Hematopoietic multipotent progenitor cell treated with erythropoietin and hydrocortisone succinate and interleukin-3 and kit ligand, for 4 days (in vitro differentiated cells): Measurements from ENCODE around the gene SRPK2.

Experiments
- DNase-seq: peaks from one replicate; pipeline ENCODE4 v3.0.0-alpha.2; 2015

SRPK2 gene

DNA sequence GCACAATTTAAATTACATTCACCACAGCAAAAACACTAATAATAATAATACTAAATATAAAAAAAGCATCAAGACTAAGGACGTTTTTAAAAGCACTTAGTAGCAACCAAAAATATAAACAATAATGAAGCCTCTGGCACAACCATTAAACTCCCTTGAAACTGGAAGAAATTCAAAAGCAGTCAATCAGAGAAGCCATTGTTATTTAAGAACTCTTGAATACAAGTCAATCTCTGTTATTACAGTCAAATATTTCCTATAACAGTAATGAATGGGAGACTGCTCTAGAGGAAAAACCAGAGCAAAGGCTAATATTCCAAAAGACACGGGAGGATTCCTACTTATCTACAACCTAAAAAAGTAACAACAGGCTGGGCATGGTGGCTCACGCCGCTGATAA lies 210.5 kb downstream of the SRPK2 start:
- DNase-seq, result no peak

DNA sequence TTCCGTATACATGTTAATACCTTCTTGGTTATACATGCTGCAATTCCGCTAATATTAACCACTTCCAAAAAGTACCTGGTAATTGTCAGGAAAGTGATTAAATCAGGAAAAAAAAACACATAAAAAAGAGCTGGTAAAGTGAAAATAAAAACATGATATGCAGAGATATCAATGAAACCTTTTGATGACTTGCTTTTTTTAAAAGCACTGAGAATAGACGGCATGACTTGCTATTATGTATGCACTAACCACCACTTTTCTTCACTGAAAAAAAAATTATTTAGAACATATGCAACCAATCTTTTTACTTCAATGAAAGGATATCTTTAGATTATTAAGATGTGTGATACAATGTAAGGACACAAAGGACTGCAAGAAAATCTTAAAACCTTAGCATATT lies 211.7 kb downstream of the SRPK2 start:
- DNase-seq, result no peak

DNA sequence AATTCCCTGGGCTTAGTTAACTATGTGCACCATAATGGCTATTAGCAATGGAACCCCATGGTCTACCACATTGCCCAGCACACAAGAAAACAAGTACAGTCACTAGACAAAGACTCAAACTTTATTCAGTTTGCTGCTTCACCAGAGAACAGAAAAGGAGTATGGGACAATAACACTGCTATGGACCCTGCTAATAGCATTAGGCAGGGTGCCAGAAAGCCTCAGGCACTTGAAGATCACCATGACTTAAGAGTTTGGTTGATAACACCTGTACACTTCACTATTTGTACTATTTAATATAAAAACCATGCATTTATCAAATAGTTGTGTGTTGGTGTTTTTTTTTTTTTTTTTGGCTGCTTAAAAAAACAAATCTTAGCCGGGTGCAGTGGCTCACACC lies 215.1 kb downstream of the SRPK2 start:
- DNase-seq, result no peak

DNA sequence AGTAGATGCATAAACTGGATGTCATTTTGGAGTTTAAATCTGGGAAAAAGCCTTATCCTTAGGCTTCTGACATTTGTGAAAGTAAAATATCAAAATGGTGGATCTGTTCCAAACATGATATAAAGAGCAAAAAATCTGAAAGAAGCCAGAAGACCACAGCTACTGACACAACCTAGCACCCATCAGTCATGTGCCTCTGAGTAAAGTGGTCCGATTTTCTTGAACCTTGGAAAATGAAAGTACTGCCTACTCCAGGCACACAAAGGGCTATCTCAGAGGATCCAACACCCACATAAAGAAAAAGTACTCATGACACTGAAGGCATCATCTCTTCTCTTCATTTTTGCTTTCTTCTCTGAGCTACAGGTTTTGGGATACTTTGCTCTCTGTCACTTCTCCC lies 224.0 kb downstream of the SRPK2 start:
- no peak for DNase-seq

DNA sequence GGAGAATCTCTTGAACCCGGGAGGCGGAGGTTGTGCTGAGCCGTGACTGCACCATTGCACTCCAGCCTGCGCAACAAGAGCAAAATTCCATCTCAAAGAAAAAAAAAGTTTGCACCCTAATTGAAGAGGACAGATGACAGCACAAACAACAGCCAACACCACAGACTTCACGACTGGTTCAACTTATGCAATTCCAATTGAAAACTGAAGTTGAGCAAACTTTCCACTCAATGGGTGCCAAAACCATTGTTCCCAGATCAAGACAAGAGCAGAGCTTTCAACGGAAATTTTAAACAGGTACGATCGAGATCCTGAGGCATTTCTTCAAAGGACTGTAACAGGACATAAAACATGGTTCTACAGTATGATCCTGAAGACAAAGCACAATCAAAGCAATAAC lies 225.0 kb downstream of the SRPK2 start:
- no peak for DNase-seq

DNA sequence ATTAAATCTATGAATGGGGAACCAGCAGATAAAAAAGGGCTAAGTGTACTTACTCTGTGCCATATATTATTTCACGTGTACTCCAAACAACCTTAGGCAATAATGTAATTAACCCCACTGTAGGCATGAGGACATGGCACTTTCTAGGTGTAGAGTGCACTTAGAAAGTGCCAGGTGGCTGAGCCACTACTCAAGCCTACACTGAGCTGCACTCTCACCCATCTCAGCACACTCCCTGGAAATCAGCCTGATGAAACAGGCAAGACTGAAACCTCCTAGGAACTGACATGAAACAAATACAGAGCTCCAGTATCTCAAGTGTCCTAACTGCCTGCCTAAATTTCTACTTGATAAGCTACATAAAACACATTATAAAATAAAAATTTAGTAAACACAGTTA lies 227.4 kb downstream of the SRPK2 start:
- no peak for DNase-seq

DNA sequence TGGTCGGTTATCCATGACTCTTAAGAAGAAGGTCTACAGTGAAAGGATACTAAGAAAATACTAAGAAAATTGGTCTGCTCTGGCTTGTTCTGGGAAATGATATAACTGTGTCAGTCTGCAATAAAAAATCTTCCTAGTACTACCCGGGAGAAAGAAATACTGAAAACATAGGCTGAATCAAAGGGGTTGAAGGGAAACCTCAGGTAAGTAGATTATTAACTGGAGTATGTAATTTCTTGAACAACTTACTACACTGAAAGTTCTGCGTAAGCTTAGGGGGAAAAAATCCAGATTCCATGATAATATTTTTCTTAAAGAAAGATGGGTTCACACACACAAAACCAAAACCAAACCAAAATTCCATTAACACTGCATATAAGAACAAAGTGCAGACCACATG lies 231.4 kb downstream of the SRPK2 start:
- no peak for DNase-seq

DNA sequence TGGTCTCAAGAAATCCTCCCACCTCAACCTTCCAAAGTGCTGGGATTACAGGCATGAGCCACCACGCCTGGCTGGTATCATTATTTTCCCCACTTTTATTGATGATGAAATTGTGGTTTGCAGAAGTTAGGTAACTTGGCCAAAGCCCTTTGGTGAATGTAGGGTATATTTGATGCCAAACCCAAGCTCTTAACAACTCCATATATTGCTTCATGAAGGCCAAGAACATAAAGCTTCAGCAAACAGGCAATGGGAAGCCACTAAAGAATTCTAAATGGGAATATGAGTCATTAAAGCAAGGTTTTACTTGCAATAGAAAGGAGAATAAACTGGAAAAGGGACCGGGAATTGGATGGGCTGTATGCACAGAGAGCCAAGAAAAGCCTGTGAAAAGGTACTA lies 232.0 kb downstream of the SRPK2 start:
- DNase-seq, result no peak

DNA sequence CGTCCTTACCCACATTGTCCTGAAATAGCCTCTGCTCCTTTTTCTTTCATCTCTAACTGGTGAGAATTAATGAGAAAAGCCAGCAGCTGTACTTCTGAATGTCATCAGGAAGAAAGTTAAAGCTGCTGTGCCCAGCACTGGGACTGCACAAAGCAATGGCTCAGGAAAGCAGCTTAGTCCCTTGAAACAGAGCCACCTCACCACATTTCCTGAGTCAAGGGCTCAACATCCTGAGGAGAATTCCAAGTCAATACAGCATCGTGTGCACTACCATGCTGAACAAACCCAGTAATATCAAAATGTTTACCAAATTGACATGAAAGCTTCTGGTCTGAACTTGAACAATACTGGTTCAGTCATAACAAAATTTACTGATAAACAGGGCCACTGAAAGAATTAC lies 234.6 kb downstream of the SRPK2 start:
- DNase-seq, result no peak

DNA sequence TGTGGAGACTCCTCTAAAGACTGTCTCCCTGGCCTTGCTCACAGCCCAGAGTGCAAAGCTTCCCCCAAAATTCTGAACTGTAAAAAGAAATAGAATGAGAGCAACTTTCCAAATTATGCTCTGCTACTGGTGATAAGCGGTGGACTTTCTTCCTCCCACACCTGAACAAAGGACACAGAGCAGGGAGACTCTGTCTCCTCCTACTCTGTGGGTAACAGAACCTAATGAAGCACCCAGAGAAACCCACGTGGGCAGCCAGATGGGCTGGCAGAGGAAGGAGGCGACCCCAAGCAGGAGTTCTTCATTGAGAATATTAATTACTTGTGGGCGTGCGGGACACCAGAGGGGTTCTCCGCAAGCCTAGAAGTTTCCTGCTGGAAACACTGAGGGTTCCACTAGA lies 235.2 kb downstream of the SRPK2 start:
- DNase-seq, result no peak

DNA sequence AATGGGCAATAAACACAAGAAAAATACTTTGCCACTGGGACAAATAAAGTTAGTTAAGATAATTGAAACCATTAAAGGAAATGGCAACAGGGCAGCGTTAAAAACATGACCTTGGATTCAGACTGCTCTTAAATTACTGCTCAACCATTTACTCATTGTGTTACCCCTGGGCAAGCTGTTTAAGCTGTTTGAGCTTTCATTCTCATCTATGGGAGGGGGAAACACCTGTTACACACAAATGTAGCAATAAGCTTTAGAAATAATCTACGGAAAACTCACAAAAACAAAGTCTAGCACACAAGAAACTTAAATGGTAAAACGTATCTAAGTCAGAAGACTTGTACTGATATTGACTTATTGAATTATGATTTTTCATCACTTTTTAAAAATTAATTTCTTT lies 237.6 kb downstream of the SRPK2 start:
- no peak for DNase-seq

DNA sequence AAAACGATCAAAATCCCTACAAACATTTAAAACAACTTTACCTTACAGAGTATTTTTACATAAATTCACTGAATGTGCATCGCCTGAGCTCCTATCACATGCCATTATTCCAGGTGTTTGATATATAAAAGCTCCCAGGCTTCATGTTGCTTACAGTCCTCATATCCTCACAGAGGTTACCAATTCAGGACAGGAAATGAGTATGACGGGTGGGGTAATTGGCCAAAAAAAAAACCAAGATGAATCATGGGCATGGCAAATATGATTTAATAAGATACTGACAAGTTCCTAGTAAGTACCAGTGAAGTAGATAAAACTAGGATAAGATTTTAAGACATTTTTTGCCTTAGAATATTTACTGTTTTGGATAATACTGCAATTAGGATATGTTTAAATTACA lies 238.9 kb downstream of the SRPK2 start:
- DNase-seq, result peak; percentile 19

DNA sequence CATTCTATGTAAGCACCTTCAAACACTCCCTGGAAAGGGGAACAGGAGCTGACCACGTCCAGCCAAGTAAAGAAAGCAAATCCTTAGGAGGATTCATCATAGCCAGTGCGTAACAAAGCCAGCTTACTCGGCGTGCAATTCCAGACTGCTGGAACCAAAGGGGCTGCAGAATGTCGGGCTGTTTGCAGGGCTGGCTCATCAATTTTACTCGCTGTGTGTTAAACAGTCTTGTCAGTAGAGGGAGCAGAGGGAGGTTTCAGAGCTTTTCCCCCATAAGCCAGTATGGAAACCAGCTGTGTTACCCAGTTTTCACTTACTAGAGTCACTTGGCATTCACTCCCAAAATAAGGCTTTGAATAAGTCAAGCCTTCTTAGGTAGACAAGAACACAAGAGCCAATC lies 247.7 kb downstream of the SRPK2 start:
- peak; percentile 55 for DNase-seq

DNA sequence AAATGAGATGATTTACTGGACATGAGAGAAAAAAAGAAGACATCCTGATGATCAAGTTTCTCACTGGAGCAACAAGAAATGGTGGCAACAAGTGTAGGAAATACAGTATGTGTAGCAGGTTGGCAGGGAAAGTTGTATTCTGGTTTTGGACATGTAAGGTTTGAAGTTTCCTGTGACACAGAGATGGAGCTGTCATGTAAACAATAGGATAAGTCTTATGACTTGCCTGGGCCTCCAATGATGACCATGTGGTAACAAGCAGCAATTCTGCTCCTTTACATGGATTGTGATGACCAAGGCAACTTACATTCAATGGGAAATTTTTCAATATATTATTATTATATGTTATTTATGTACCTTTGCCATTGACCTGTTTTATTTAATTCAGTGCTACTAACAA lies 249.3 kb downstream of the SRPK2 start:
- no peak for DNase-seq

DNA sequence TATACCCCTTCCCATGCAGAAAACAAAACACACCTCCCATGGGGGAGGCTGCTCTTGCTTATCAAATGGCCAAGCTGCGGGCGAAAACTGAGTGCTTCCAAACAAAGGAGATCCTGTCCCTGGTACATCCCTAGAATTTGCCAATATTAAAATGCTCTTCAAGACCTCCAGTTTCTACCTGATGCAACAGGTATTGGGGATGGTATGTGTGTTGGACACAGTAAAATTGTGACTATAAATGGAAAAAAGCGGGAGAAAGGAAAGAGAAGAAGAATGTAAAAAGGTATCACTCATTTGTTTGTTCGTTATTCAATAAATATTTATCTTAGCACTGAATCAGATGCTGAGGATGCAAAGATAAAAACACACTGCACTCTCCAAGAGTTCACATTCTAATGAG lies 250.8 kb downstream of the SRPK2 start:
- DNase-seq, result no peak

DNA sequence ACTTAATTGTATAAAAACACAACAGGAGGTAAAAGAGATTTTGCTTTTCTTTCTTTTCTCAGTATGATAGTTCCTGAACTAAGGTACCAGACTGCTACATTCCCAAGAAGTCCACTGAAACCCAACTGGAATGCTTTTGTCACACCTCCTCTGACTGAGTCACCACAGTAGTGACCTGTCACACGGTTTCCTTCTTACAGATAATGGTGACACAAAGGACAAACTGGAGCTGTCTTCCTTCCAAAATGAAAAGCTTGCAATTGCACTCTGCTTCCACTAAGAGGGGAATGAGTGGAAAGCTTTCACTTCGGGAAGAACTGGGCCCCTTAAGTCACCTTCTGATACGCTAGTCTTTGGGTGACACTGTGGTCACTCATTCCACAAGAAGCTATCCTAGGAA lies 252.5 kb downstream of the SRPK2 start:
- DNase-seq, result no peak

DNA sequence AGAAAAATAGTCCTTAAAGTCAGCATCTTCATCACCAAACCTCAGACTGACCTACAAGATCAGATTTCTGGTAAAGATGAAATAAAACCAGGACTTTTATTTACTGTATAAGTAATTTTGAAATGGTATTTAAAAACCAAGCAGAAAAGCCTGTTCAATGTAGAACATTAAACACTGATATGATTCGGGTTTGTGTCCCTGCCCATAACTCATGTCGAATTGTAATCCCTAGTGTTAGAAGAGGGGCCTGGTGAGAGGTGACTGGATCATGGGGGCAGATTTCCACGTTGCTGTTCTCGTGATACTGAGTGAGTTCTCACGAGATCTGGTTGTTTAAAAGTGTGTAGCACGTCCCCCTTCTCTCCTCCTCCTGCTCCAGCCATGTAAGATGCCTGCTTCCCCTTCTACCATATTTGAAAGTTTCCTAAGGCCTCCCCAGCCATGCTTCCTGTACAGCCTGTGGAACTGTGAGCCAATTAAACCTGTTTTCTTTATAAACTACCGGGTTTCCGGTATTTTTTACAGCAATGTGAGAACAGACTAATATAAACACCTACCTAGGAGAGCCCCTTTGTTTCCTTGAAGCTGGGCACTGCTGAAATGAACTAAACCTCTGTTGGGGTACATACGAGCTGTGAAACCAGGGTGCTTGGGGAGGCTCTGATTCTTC lies 254.6 kb downstream of the SRPK2 start:
- DNase-seq, result no peak

DNA sequence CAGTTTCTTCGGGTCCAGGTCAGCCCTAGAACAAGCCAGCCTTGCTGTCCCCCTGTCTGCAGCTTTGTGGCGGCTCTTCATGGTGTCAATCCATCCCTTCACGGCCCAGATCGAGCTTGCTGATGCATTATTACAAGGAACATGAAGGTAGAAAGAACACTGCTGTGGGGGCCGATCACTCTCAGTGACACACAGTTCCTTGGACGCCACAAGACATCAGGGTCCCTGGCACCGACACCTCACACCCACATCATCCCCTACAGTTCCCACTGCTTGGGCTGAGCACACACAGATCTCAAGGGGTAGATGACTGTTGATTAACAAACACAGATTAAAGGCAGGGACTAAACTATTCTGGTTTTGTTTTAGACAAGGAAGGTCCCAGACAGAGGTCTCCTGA lies 255.4 kb downstream of the SRPK2 start:
- DNase-seq, result no peak

DNA sequence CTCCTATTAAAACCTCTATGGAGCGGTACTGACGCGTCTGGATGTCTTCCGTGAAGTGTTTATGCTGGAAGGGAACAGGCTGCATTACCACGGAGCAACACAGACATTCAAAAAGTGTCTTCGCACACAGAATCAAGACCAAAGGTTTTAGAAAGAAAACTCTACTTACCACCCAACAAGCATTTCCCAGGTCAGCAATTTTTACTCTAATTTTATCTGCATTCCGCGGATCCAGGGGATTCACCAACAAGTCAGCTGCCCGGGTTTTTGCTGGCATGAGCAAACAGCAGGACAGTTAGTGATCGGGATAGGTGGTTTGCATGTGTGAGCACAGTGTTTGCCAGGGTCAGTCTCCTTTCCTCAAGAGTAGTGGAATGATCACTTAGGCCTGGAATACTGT lies 255.9 kb downstream of the SRPK2 start:
- DNase-seq, result no peak

DNA sequence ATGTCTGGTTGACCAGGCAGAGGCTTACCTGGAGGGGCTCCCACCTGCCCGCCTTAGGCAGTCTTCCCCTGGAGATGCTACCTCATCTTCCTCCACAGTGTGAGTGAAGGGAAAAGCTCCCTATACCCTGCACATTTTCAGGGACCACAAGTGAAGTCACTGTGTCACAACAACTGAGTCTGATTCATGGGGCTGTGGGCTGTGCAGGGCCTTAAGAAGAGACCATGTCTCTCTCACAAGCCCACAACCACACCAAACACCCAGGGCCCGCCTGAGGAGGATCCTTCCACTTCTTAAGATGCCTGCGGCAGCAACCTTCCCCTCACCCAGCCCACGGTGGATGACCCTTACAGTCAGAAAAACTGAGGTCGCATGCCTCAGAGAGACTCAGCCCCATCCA lies 256.4 kb downstream of the SRPK2 start:
- no peak for DNase-seq

DNA sequence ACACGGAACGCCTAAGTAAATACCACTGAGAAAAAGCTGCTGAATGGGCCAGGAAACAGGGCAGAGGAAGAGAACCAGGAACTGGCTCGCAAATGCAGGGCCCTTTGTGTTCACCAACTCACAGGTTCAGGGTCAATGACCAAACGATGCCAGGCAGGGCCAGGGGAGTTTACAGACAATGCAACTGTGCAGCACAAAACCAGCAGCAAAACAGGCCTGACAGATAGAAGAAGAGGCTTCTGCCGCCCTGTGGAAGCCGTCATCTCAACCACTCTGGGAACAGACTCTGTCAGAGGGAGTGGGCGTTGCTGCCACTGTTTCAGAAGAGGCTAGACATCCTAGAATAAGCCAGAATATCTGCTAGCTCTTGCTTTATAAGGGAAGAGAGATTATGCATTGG lies 256.8 kb downstream of the SRPK2 start:
- DNase-seq, result no peak

DNA sequence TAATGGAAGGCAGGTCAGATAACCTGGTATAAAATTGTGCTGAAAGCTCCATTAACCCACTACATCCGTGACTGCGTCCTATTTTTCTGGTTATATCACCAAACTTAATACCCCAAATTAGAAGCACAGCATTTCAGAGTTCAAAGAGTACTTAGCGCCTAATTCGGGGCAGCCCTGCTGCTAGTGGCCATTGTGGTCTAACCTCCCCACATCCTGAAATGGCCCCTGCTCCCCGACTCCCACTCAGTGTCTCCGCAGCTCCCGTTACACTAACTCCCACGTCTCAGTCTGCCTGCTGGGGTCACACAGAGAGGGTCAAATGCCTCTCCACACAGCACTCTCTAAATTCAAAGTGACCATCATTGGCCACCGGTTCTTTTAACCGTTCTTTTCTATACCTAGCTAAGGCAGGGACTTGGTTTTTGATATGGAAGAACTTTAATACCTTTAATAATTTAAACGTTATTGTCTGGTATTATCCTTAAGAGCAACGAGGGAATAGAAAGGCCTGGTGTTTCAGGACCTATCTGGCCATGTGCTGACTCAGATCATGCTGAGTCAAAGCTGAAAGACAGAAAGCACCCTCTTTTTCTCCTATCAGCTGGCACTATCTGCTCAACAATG lies 257.6 kb downstream of the SRPK2 start:
- DNase-seq, result no peak

DNA sequence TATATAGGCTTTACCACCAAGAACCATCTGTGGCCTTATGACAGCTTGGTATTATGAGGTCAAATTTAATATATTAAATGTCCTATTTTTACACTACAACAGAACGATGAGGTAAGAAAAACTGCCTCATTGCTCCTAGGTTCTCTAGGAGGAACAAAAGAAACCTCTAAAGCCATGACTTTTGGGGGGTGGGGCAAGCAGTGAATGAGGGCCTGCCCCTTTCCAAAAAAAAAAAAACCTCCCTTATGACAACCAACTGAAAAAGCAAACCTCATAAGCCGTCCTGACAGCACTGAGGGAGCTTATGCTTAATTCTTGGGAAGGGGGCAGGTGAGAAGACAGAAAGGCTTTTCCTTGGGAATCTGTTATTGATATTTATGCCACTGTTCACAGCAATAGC lies 258.1 kb downstream of the SRPK2 start:
- DNase-seq, result no peak

DNA sequence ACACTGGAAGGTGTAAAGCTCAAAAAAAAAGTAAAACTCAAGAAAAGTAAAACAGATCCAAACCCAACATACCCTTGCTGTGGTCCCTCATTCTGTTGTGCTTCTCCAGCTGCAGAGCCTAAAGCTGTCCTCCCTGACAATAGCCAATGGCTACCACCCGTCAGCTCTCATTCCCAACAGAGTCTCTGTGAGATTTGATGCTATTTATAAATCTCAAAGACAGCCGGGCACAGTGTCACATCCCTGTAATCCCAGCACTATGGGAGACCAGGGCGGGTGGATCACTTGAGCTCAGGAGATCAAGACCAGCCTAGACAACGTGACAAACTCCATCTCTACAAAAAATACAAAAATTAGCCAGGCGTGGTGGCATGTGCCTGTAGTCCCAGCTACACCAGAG lies 258.7 kb downstream of the SRPK2 start:
- no peak for DNase-seq

DNA sequence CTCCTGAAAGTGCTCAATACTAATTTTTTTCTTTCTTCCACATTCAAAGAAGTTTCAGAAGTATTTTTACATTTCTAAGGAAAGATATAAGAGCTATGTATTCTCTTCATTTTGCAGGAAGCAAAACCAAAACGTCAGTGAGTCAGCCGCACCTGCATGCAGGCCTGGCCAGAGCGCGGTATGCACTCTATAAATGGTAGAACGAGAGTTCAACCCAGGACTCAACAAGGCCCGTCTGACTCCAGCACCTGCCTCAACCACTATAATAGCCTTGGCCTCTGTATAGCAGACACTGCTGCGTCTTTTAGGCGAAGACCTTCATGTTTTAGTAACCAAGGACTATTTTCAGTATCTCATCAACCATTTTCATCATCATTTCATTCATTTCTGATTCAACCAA lies 261.5 kb downstream of the SRPK2 start:
- DNase-seq, result no peak
